KG1 (cell line): ENCODE measurements around the gene TNFAIP8L1.
"Not testable (repeated sequence)": the region's sequence is repeated elsewhere in the genome, so short reads cannot be mapped to it uniquely, and the experiment has no call there.

ENCODE experiments used
- DNase-seq: peaks from one replicate; lab custom pipeline; 2025; lab: John Stamatoyannopoulos, UW

Gene TNFAIP8L1

GRCh38 chr19:4678881-4679790, 39.8 kb downstream of the TNFAIP8L1 start:
- DNase-seq = no peak

- not testable (repeated sequence) for DNase-seq
Measured at GRCh38 chr19:4680021-4680420, 40.7 kb downstream of the TNFAIP8L1 start.

DNA sequence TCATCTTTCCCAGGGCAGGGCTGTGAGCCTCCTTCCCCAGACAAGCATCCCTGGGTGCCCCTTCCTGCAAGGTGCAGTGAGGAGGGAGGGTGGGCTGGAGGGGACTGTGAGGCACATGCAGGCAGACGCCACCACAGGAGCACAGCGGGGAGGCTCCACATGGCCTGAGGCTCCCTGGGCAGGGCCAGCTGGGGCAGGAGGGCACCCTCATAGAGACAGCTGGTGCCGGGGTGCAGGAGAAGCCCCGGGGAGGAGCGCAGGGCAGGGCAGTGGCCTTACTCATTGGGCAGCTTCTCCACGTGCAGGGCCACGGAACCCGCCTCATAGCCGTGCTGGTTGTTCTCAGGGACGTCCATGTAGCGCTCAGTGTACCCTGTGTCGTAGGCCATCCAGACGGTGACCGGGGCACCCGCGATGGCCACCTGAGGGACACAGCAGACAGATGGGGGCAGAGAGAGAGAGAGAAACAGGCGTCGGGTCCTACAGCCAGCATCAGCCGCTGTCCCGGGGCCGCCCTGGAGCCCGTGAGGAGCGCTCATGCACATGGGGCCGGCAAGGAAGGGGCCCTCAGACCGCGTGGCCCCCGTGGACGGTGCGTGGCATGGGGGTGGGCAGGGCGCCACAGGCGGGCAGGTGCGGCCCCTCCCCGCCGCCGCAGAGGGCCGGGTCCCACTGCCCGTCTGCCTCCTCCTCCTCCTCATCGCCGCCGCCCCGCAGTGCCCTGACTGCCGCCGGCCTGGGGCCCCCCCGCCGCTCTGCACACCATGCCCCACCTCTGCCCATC, 43.3 kb downstream of the TNFAIP8L1 start:
- no peak for DNase-seq

DNA sequence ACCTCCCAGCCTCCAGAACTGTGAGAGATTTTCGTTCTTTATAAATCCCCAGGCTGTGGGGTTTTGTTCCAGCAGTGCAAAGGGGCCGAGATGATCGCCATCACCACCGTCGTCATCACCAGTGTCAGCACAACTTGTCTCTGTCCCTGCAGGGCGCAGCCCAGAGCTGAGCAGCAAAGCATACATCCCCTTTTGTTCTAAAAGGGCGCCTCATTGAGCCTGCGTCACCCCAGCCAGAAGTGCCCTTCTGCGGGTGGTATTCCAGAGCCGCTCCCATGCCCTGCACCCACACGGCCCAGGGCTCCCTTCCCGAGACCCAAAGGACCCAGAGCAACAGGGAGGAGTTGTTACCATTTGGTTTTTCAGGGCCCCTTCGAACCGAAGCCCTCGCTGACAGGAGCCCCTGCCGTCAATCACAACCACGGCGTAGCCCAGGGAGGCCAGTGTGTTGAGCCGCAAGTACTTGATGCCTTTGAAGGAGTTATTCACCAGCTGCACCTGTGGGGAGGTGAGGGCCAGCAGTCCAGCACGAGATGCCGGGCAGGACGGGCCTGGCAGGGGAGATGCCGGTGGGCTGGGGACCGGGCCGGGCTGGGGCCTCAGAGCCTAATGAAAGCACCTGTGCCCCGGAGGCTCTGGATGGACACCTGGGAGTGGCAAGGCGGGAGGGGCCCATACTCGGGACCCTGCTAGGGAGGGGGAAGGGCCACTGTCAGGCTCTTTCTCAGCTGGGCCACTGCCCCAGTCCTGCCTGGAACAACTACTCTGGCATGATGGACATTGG, 45.2 kb downstream of the TNFAIP8L1 start:
- no peak for DNase-seq

GRCh38 chr19:4686700-4687099, 47.4 kb downstream of the TNFAIP8L1 start:
- no peak for DNase-seq

GRCh38 chr19:4687396-4687795, 48.1 kb downstream of the TNFAIP8L1 start:
- DNase-seq = no peak

- DNase-seq = no peak
Measured at GRCh38 chr19:4688587-4688986, 49.3 kb downstream of the TNFAIP8L1 start.

DNA sequence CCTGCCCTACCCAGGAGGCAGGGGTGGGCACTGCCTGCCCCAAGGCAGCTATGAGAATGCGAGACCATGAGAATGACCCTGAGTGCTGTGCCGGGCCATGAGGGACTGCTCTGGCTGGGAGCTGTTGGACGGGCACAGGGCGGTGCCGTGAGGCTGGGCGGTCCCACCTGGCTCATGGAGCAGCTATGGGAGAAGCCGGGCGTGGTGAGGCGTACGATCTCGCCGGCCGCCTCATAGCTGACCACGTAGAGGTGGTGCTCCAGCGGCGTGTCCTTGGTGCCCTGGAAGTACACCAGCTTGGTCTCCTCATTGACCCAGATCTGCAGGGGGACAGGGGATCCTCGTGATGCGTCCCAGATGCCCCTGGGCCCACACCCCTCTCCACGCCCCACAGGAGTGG, 50.1 kb downstream of the TNFAIP8L1 start:
- DNase-seq = no peak

- DNase-seq = no peak
Measured at GRCh38 chr19:4690361-4690760, 51.0 kb downstream of the TNFAIP8L1 start.

GRCh38 chr19:4691373-4691772, 52.1 kb downstream of the TNFAIP8L1 start:
- DNase-seq = no peak

GRCh38 chr19:4692251-4693077, 53.1 kb downstream of the TNFAIP8L1 start:
- no peak for DNase-seq

DNA sequence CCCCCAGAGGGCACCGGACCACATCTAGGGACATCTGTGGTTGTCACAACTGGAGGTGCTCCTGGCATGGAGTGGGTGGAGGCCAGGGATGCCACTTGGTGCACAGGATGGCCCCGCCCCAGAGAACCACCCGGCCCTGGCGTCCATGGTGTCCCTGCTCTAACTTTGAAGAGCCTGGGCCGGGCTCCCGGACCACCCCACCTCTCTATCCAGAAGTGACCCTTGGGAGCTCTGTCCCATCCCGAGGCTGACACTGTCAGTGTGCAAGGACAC, 53.7 kb downstream of the TNFAIP8L1 start:
- no peak for DNase-seq

DNA sequence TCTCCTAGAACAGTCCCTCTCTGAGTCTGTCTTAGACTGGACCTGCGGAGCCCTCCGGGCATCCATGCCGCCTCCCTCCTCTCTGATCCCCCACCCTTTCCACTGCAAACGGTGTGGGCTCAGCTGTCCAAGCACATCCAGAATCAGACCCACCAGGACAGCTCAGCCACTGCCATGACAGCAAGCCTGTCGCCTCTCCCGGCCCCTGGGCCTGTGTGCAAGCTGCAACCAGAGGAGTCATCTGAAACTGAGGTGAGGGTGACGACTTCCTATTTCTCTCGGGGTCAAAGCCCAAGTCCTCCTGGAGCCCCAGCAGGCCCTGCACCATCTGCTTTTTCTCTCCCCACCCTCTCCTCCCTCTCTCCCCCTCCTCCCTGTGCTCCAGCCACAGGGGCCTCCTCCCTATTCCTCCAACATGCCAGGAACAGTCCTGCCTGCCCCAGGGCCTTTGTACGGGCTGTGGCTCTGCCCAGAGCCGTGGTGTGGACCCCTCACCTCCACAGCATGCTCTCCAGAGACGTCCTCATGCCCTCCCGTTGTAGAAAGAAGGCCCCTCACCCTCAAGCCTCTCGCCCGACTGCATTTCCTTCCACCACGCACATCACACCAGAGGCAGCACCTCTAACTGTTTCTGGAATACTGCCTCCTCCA, 54.3 kb downstream of the TNFAIP8L1 start:
- DNase-seq = no peak

DNA sequence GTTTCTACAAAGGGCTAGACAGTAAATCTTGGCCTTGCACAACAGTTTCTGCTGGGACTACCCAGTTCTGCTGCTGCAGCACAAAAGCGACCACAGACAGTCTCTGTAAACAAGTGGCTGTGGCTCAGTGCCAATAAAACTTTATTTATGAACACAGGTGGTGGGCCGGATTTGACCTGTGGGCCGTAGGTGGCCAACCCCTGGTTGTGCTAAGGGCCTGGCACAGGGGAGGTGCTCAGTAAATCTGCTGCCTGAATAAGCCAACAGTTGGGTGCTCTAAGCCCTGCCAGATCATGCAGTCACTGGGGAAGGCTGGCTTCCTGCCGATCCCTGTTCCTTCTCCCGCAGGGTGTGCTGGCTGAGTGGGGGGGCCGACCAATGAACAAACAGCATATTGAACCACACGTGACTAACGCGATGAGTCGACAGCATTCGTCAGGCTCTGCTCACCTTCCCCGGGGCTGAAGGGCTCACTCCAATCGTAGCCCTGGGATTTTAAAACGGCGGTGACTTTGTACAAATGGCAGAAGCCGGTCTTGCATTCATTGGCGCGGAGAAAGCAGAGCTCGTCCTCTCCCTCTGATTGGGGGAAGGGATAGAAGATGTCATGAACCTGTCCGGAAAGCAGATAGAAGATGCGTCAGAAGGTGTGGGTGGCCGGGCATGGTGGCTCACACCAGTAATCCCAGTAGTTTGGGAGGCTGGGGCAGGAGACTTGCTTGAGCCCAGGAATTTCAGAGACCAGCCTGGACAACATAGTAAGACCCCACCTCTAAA, 55.1 kb downstream of the TNFAIP8L1 start:
- DNase-seq = no peak

- no peak for DNase-seq
Measured at GRCh38 chr19:4695224-4695731, 56.0 kb downstream of the TNFAIP8L1 start.

GRCh38 chr19:4697304-4697703, 58.0 kb downstream of the TNFAIP8L1 start:
- no peak for DNase-seq

- DNase-seq = no peak
Measured at GRCh38 chr19:4699826-4700692, 60.7 kb downstream of the TNFAIP8L1 start.

DNA sequence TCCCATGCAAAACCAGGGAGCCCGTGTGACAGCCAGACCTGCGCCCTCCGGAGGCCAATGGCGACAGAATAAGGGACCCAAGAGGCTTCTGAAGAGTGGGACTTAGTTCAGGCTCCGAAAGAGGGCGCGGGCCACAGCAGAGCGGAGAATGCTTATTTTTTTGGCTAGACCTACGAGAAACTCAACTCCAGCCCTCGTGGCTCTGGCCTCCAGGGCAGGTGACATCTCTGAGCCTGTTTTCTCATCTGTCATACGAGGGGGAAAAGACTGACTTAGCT, 61.3 kb downstream of the TNFAIP8L1 start:
- no peak for DNase-seq

DNA sequence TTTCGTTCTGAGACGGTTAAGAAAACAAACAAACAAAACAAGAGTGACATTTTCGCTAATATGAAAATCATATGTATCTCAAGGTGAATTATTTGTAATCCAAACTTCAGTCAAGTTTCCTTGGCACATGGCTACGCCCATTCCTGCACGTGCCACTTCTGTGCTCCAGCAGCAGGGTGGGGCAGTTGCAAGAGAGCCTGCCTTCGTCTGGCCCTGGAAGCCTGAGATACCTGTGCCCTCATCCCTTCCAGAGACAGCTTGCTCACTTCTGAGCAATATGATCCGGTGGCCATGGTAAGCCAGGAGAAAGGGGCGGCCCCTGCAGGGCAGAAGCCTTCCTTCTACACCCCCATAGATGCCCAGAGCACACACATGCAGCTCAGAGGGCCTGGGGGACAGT, 62.2 kb downstream of the TNFAIP8L1 start:
- no peak for DNase-seq
